ENCODE measurements around the gene CLEC1A.
"Not testable (repeated sequence)": the region's sequence is repeated elsewhere in the genome, so short reads cannot be mapped to it uniquely, and the experiment has no call there.

Gene CLEC1A

GRCh38 chr12:10042167-10042566 lies 56.6 kb downstream of the CLEC1A start:
- no peak for DNase-seq

GRCh38 chr12:10033783-10034545 lies 64.8 kb downstream of the CLEC1A start:
- DNase-seq: no peak

- DNase-seq: no peak
Observed at GRCh38 chr12:10031771-10032175, 67.0 kb downstream of the CLEC1A start.

GRCh38 chr12:10031321-10031720 lies 67.5 kb downstream of the CLEC1A start:
- DNase-seq: no peak

GRCh38 chr12:10030446-10030845 lies 68.3 kb downstream of the CLEC1A start, which contains the start of gene CLEC9A:
Gene CLEC9A (plus strand): TSS chr12:10030682. CDS start chr12:10052688, 22,006 bp downstream.
- no peak for DNase-seq

GRCh38 chr12:10027721-10028120 lies 71.1 kb downstream of the CLEC1A start:
- DNase-seq: no peak

GRCh38 chr12:10027311-10027710 lies 71.5 kb downstream of the CLEC1A start:
- DNase-seq: no peak

- not testable (repeated sequence) for DNase-seq
Observed at GRCh38 chr12:10026666-10027065, 72.1 kb downstream of the CLEC1A start.

- DNase-seq: no peak
Observed at GRCh38 chr12:10025236-10025635, 73.5 kb downstream of the CLEC1A start.

- DNase-seq: no peak
Observed at GRCh38 chr12:10021342-10021741, 77.4 kb downstream of the CLEC1A start.
